ENCODE results near the gene SASS6.

SASS6 gene

GRCh38 chr1:100053119-100053518, 79.6 kb downstream of the SASS6 start:
- TF ChIP-seq SIN3A (IDR thresholded peaks at IDR 0.05; ENCODE audit: borderline replicate concordance, insufficient read depth, low read length) (no peak), TAF1 (IDR thresholded peaks at IDR 0.05; ENCODE audit: borderline replicate concordance, insufficient read depth, low read length) (no peak), FOXP2 (optimal IDR thresholded peaks at IDR 0.05; ENCODE audit: borderline replicate concordance, extremely low read depth, extremely low read length, insufficient read depth) (no peak)
- TF ChIP-seq, protein P1, sequence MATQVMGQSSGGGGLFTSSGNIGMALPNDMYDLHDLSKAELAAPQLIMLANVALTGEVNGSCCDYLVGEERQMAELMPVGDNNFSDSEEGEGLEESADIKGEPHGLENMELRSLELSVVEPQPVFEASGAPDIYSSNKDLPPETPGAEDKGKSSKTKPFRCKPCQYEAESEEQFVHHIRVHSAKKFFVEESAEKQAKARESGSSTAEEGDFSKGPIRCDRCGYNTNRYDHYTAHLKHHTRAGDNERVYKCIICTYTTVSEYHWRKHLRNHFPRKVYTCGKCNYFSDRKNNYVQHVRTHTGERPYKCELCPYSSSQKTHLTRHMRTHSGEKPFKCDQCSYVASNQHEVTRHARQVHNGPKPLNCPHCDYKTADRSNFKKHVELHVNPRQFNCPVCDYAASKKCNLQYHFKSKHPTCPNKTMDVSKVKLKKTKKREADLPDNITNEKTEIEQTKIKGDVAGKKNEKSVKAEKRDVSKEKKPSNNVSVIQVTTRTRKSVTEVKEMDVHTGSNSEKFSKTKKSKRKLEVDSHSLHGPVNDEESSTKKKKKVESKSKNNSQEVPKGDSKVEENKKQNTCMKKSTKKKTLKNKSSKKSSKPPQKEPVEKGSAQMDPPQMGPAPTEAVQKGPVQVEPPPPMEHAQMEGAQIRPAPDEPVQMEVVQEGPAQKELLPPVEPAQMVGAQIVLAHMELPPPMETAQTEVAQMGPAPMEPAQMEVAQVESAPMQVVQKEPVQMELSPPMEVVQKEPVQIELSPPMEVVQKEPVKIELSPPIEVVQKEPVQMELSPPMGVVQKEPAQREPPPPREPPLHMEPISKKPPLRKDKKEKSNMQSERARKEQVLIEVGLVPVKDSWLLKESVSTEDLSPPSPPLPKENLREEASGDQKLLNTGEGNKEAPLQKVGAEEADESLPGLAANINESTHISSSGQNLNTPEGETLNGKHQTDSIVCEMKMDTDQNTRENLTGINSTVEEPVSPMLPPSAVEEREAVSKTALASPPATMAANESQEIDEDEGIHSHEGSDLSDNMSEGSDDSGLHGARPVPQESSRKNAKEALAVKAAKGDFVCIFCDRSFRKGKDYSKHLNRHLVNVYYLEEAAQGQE (IDR thresholded peaks at IDR 0.05; ENCODE audit: insufficient read depth in 1 of 2, low read depth in 2 of 2, low read length in 2 of 2) = no peak

DNA sequence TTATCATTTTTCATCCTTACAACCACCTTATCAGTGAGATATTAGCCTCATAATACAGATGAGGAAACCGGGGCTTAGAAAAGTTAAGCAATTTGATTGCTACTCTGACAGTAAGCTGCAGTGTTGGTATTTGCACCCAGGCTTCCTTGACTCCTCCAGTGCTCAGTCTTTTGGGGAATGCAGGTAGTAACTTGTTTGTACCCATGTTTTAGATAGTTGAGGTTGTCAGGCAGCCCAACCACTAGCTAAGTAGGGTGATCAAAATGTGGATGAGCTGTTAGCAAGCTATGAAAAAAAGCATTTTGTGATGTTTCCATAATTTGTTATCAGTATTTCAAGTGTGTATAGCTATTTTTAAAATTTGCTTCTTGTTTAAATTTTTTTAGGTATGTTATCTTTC, 80.8 kb downstream of the SASS6 start:
- TF ChIP-seq FOXP2 (optimal IDR thresholded peaks at IDR 0.05; ENCODE audit: borderline replicate concordance, extremely low read depth, extremely low read length, insufficient read depth) = no peak
- TF ChIP-seq POLR2AphosphoS5 (IDR thresholded peaks at IDR 0.05; ENCODE audit: low read depth, low read length) = no peak
- TF ChIP-seq, protein P1 (IDR thresholded peaks at IDR 0.05; ENCODE audit: insufficient read depth in 1 of 2, low read depth in 2 of 2, low read length in 2 of 2) = no peak
- no peak for TF ChIP-seq TAF1 (IDR thresholded peaks at IDR 0.05; ENCODE audit: borderline replicate concordance, insufficient read depth, low read length)
- no peak for TF ChIP-seq SIN3A (IDR thresholded peaks at IDR 0.05; ENCODE audit: borderline replicate concordance, insufficient read depth, low read length)

DNA sequence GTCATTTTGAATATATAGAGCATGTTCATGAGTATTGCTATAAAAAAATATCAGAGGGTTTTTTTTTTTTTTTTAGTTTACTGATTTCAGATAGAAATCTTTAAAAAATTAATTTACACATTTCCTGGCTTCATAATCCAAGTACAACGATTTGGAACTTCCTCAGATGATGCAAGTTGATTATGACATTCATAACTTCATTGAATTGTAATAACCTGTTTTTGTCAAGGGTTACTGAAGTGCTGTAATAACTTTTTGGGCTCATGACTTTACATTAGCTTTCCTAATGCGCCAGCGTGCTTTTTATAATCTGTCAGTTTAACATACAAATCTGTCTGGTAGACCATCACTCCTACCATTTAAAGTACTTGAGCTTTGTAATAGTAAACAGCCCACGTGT, 81.3 kb downstream of the SASS6 start:
- TF ChIP-seq SIN3A (IDR thresholded peaks at IDR 0.05; ENCODE audit: borderline replicate concordance, insufficient read depth, low read length) (no peak), TAF1 (IDR thresholded peaks at IDR 0.05; ENCODE audit: borderline replicate concordance, insufficient read depth, low read length) (no peak), FOXP2 (optimal IDR thresholded peaks at IDR 0.05; ENCODE audit: borderline replicate concordance, extremely low read depth, extremely low read length, insufficient read depth) (no peak), POLR2AphosphoS5 (IDR thresholded peaks at IDR 0.05; ENCODE audit: low read depth, low read length) (no peak)
- TF ChIP-seq, protein P1 (IDR thresholded peaks at IDR 0.05; ENCODE audit: insufficient read depth in 1 of 2, low read depth in 2 of 2, low read length in 2 of 2) = no peak

DNA sequence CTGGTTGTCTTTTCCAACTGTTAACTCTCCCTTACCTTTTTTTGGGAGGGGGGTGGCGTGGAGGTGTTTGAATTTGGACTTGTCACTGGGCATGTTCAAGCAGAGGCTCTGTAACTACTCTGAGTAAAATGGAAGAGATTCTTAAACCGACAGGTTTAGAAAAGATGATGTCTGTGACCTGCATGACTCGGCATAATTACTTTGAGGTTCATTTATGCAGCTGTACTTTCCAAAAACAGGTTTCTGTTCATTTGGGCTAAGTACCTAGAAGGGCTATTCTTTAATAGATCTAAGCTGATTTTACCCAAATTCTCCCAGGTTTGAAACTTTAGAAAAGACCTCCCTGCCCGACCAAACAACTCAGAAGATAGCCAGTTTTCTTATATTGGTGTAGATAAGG, 82.6 kb downstream of the SASS6 start:
- TF ChIP-seq SIN3A (IDR thresholded peaks at IDR 0.05; ENCODE audit: borderline replicate concordance, insufficient read depth, low read length) = no peak
- TF ChIP-seq POLR2AphosphoS5 (IDR thresholded peaks at IDR 0.05; ENCODE audit: low read depth, low read length) = no peak
- TF ChIP-seq, protein P1 (IDR thresholded peaks at IDR 0.05; ENCODE audit: insufficient read depth in 1 of 2, low read depth in 2 of 2, low read length in 2 of 2) = no peak
- no peak for TF ChIP-seq TAF1 (IDR thresholded peaks at IDR 0.05; ENCODE audit: borderline replicate concordance, insufficient read depth, low read length)
- TF ChIP-seq FOXP2 (optimal IDR thresholded peaks at IDR 0.05; ENCODE audit: borderline replicate concordance, extremely low read depth, extremely low read length, insufficient read depth) = no peak

- TF ChIP-seq, protein P1 (IDR thresholded peaks at IDR 0.05; ENCODE audit: insufficient read depth in 1 of 2, low read depth in 2 of 2, low read length in 2 of 2) = no peak
- TF ChIP-seq POLR2AphosphoS5 (IDR thresholded peaks at IDR 0.05; ENCODE audit: low read depth, low read length) (no peak), TAF1 (IDR thresholded peaks at IDR 0.05; ENCODE audit: borderline replicate concordance, insufficient read depth, low read length) (no peak), FOXP2 (optimal IDR thresholded peaks at IDR 0.05; ENCODE audit: borderline replicate concordance, extremely low read depth, extremely low read length, insufficient read depth) (no peak), SIN3A (IDR thresholded peaks at IDR 0.05; ENCODE audit: borderline replicate concordance, insufficient read depth, low read length) (no peak)
Observed at GRCh38 chr1:100045206-100045605, 87.5 kb downstream of the SASS6 start.
